Endothelial cell of umbilical vein (primary cell): ENCODE data around the gene DMBT1. TPM values are rescaled to one million over a fixed set of nuclear protein-coding genes. Genes with fewer than 3 reads are reported as not detected.

Experiments
- BruUV-seq: library from RNA; stranded (reverse); fragments of 400-500 nt; replicated peaks from 2 replicates; lab custom pipeline; 2021; lab: Mats Ljungman, UMichigan
- CTCF ChIA-PET: fragments of 300-600, 350-600 bp; sonication (Branson Sonifier 250); formaldehyde crosslinking; loops from one replicate; lab custom pipeline; 2021; ENCODE audit warnings: antibody characterized with exemption, inconsistent platforms; lab: Charles Lee
- POLR2A ChIA-PET: fragments of 300-600, 350-600 bp; sonication (Branson Sonifier 250); formaldehyde crosslinking; loops from one replicate; lab custom pipeline; 2021; ENCODE audit warnings: antibody characterized with exemption, inconsistent platforms; lab: Charles Lee
- DNase-seq: peaks from one replicate; pipeline ENCODE4 v3.0.0-alpha.2; 2011; ENCODE audit warnings: low read depth, low spot score
- FAIRE-seq: peaks from 2 replicates; lab custom pipeline; 2011; peaks lifted over from hg19 to GRCh38; lab: Jason Lieb, UNC
- H2AFZ ChIP-seq: 2 replicates; pipeline ENCODE4 v1.6.0; 2012; ENCODE audit warnings: low read depth, low read length, control low read depth, inconsistent platforms
- H3K27ac ChIP-seq: 2 replicates; pipeline ENCODE4 v1.5.1; 2011; ENCODE audit warnings: low read depth, mild to moderate bottlenecking, control low read depth, low read length, moderate library complexity; ENCODE audit not compliant: insufficient read depth
- H3K27me3 ChIP-seq, 2 experiments: 2 replicates each; pipeline versions ENCODE4 v1.6.0 to v1.6.1; 2011; ENCODE audit warnings: low read length in 2 of 2, mixed read lengths in 1 of 2; ENCODE audit not compliant: control insufficient read depth in 2 of 2, insufficient read depth in 2 of 2
- H3K36me3 ChIP-seq, 2 experiments: 2 replicates in 1 of 2; 3 replicates in 1 of 2; pipeline ENCODE4 v1.5.1; 2011; ENCODE audit warnings: low read length in 2 of 2, mild to moderate bottlenecking in 1 of 2, moderate library complexity in 1 of 2; ENCODE audit not compliant: control insufficient read depth in 2 of 2, insufficient read depth in 2 of 2; ENCODE audit errors: extremely low read depth in 1 of 2
- H3K4me1 ChIP-seq: 3 replicates; pipeline ENCODE4 v1.5.1; 2011; ENCODE audit warnings: mild to moderate bottlenecking, low read length; ENCODE audit not compliant: control insufficient read depth, insufficient read depth; ENCODE audit errors: extremely low read depth
- H3K4me2 ChIP-seq: 2 replicates; pipeline ENCODE4 v1.6.1; 2011; ENCODE audit warnings: low read length, control low read depth, mixed read lengths; ENCODE audit not compliant: insufficient read depth
- H3K4me3 ChIP-seq, 3 experiments: fragments of 200-600 bp in 1 of 3; sonication (generic), shearing (Covaris generic) in 1 of 3; replicated peaks in 1 of 3; 2 replicates each; pipeline ENCODE4 v1.5.1; 2011 to 2016; ENCODE audit warnings: control low read depth in 3 of 3, low read length in 3 of 3, mild to moderate bottlenecking in 2 of 3, inconsistent platforms in 1 of 3, low read depth in 1 of 3, moderate library complexity in 1 of 3; ENCODE audit not compliant: insufficient read depth in 1 of 3
- H3K79me2 ChIP-seq: 2 replicates; pipeline ENCODE4 v1.6.0; 2012; ENCODE audit warnings: low read length, inconsistent platforms; ENCODE audit not compliant: control insufficient read depth, insufficient read depth
- H3K9ac ChIP-seq: replicated peaks from 2 replicates; pipeline ENCODE3; 2011; ENCODE audit warnings: low read length, control low read depth; ENCODE audit not compliant: insufficient read depth; ENCODE audit errors: extremely low read depth
- H3K9me1 ChIP-seq: replicated peaks from 3 replicates; pipeline ENCODE4 v1.6.0; 2011; ENCODE audit warnings: mild to moderate bottlenecking, low read length; ENCODE audit not compliant: control insufficient read depth, insufficient read depth; ENCODE audit errors: extremely low read depth
- H3K9me3 ChIP-seq: replicated peaks from 2 replicates; pipeline ENCODE4 v1.5.1; 2012; ENCODE audit warnings: low read length, inconsistent platforms; ENCODE audit not compliant: control insufficient read depth, insufficient read depth
- H4K20me1 ChIP-seq: replicated peaks from 2 replicates; pipeline ENCODE3; 2011; ENCODE audit warnings: mild to moderate bottlenecking, low read length; ENCODE audit not compliant: control insufficient read depth, insufficient read depth; ENCODE audit errors: extremely low read depth
- CTCF ChIP-seq, 2 donors: IDR thresholded peaks; 1 replicate in 1 of 2; 2 replicates in 1 of 2; pipeline ENCODE4 v1.5.1; 2011; ENCODE audit warnings: low read length in 2 of 2, mild to moderate bottlenecking in 2 of 2, moderate library complexity in 2 of 2, control low read depth in 1 of 2, inconsistent platforms in 1 of 2, low read depth in 1 of 2; ENCODE audit not compliant: insufficient read depth in 1 of 2; ENCODE audit errors: extremely low read depth in 1 of 2
- EZH2 ChIP-seq: IDR thresholded peaks from 2 replicates; pipeline ENCODE4 v1.6.1; 2012; ENCODE audit warnings: borderline replicate concordance, low read depth, mild to moderate bottlenecking, moderate library complexity, low read length, inconsistent platforms; ENCODE audit not compliant: severe bottlenecking
- FOS ChIP-seq: IDR thresholded peaks from 2 replicates; pipeline ENCODE4 v1.6.1; 2011; ENCODE audit warnings: mild to moderate bottlenecking, low read length, moderate library complexity, borderline replicate concordance; ENCODE audit not compliant: insufficient read depth
- GATA2 ChIP-seq: IDR thresholded peaks from 2 replicates; pipeline ENCODE4 v1.7.0; 2011; ENCODE audit warnings: low read depth, mild to moderate bottlenecking, moderate library complexity, mixed read lengths, low read length; ENCODE audit not compliant: insufficient read length, insufficient read depth
- JUN ChIP-seq: IDR thresholded peaks from 2 replicates; pipeline ENCODE4 v1.6.1; 2011; ENCODE audit warnings: borderline replicate concordance, low read depth; ENCODE audit not compliant: insufficient read length, insufficient read depth
- MAX ChIP-seq: IDR thresholded peaks from 2 replicates; pipeline ENCODE4 v1.6.1; 2011; ENCODE audit not compliant: insufficient read depth, insufficient read length
- MYC ChIP-seq: IDR thresholded peaks from one replicate; pipeline ENCODE4 v1.6.1; 2011; ENCODE audit warnings: mild to moderate bottlenecking, low read depth, low read length
- POLR2A ChIP-seq: IDR thresholded peaks from 2 replicates; pipeline ENCODE4 v1.6.1; 2012; ENCODE audit warnings: low read depth, mild to moderate bottlenecking, control low read depth, low read length
- POLR2AphosphoS5 ChIP-seq: IDR thresholded peaks from 2 replicates; pipeline ENCODE4 v1.6.1; 2012; ENCODE audit warnings: low read depth, mild to moderate bottlenecking, control low read depth, low read length, moderate library complexity; ENCODE audit not compliant: insufficient read depth
- dilution Hi-C: fragments of 300-500 bp; cut with MboI; formaldehyde crosslinking; loops from one replicate; pipeline ENCODE4 v1.15.0; 2019; ENCODE audit warnings: low sequenced_read_pairs; ENCODE audit not compliant: extremely low pct_ligation_motif_present
- intact Hi-C: fragments of 100-400 bp; cut with micrococcal nuclease; formaldehyde crosslinking; loops from one replicate; pipeline ENCODE4 v1.10.0; 2022
- polyA plus RNA-seq, 4 experiments: library from polyadenylated mRNA; depleted of rRNA in 3 of 4; stranded (reverse) in 3 of 4; unstranded in 1 of 4; fragments of >200 nt; gene quantifications; 2 replicates each; pipeline versions ENCODE4 v1.2.1 to v1.2.3, GENCODE V29; 2011 to 2012; ENCODE audit warnings: missing spikeins in 1 of 4
- total RNA-seq: library from RNA; stranded (reverse); gene quantifications from 2 replicates; pipeline ENCODE4 v1.2.3, GENCODE V29; 2021

The DMBT1 gene
- total and polyA plus RNA-seq, 2 donors (not counting 3 experiments of a cell fraction or from before 2014, with no cell fraction given): 0.01 TPM; not detected in 1

- intact Hi-C loops: loop anchor here (1.0 to 5.0 kb wide), 2 partner anchors 40 to 177 kb away; no protein-coding TSS in a partner anchor
Observed at GRCh38 chr10:122524811-122525210, 35.7 kb upstream of the DMBT1 start.

More at GRCh38 chr10:122524811-122525210, 35.7 kb upstream of the DMBT1 start:
- no TSS peak for BruUV-seq
- FAIRE-seq (no peak), DNase-seq (no peak)
- H3K27me3 ChIP-seq: no peaks in the 10 kb centered on the region
- no peaks in the 10 kb centered on the region for H4K20me1 ChIP-seq
- peaks cover 8% of the 10 kb centered on the region for H3K4me1 ChIP-seq
- dilution Hi-C loops: no loop called here
- no peak overlapping the region for H2AFZ ChIP-seq
- no peaks in the 10 kb centered on the region for H3K9me1 ChIP-seq
- H3K9me3 ChIP-seq: no peaks in the 10 kb centered on the region
- no peaks in the 10 kb centered on the region for H3K36me3 ChIP-seq
- no peak overlapping the region for H3K9ac ChIP-seq
- POLR2A ChIA-PET: no interaction called here
- no peak overlapping the region for H3K27ac ChIP-seq
- no peak overlapping the region for H3K4me2 ChIP-seq
- no peak for TF ChIP-seq FOS
- TF ChIP-seq GATA2: no peak
- TF ChIP-seq JUN: no peak
- TF ChIP-seq EZH2: no peak
- no peak for TF ChIP-seq POLR2AphosphoS5
- no peak for TF ChIP-seq POLR2A
- TF ChIP-seq MYC: no peak
- TF ChIP-seq CTCF (IDR thresholded peaks at IDR 0.05; ENCODE audit: extremely low read depth in 1 of 2, insufficient read depth in 1 of 2, low read depth in 1 of 2, low read length in 2 of 2): no peak
- no peak for TF ChIP-seq MAX
- no peak overlapping the region for H3K4me3 ChIP-seq
- CTCF ChIA-PET: interaction anchor here (1.0 to 7.0 kb wide), 4 partner anchors 12 to 245 kb away, joined by 3 to 85 read pairs (median 4); no protein-coding TSS in a partner anchor
- no peaks in the 10 kb centered on the region for H3K79me2 ChIP-seq
